Osteoblast (primary cell): ENCODE data around the gene PITPNM2. TPM values are rescaled to one million over a fixed set of nuclear protein-coding genes. Genes with fewer than 3 reads are reported as not detected.
A peak's percentile ranks its signal among the peaks of the same experiment; 100 is the strongest.

Experiments
- DNase-seq: peaks from one replicate; pipeline ENCODE4 v3.0.0; 2011; ENCODE audit warnings: low spot score, mixed read lengths; ENCODE audit not compliant: insufficient read length; ENCODE audit errors: missing footprints
- H2AFZ ChIP-seq: 2 replicates; pipeline ENCODE4 v1.6.0; 2011; ENCODE audit warnings: mild to moderate bottlenecking, low read length
- H3K27ac ChIP-seq: 2 replicates; pipeline ENCODE4 v1.5.1; 2011; ENCODE audit warnings: mild to moderate bottlenecking, low read depth, low read length, moderate library complexity
- H3K27me3 ChIP-seq: 2 replicates; pipeline ENCODE4 v1.6.0; 2012; ENCODE audit warnings: mild to moderate bottlenecking, control low read depth, inconsistent platforms, low read length, moderate library complexity; ENCODE audit not compliant: insufficient read depth
- H3K36me3 ChIP-seq: 2 replicates; pipeline ENCODE4 v1.5.1; 2011; ENCODE audit warnings: mild to moderate bottlenecking, low read length, control low read depth, moderate library complexity; ENCODE audit not compliant: insufficient read depth
- H3K4me1 ChIP-seq: 2 replicates; pipeline ENCODE4 v1.5.1; 2011; ENCODE audit warnings: mild to moderate bottlenecking, low read length, control low read depth, moderate library complexity; ENCODE audit not compliant: insufficient read depth
- H3K4me2 ChIP-seq: 2 replicates; pipeline ENCODE4 v1.6.0; 2011; ENCODE audit warnings: mild to moderate bottlenecking, low read length; ENCODE audit not compliant: insufficient read depth
- H3K4me3 ChIP-seq: fragments of 200-600 bp; sonication (generic); 3 replicates; pipeline ENCODE4 v1.5.1; 2012; ENCODE audit warnings: mild to moderate bottlenecking, low read length, inconsistent platforms; ENCODE audit not compliant: insufficient read depth
- H3K79me2 ChIP-seq: 2 replicates; pipeline ENCODE4 v1.6.0; 2012; ENCODE audit warnings: mild to moderate bottlenecking, low read length, control low read depth, inconsistent platforms; ENCODE audit not compliant: insufficient read depth
- H3K9me3 ChIP-seq: 2 replicates; pipeline ENCODE4 v1.5.1; 2011; ENCODE audit warnings: low read depth, low read length, control low read depth
- H4K20me1 ChIP-seq: 2 replicates; pipeline ENCODE4 v1.6.0; 2012; ENCODE audit warnings: mild to moderate bottlenecking, low read length, control low read depth; ENCODE audit not compliant: insufficient read depth
- CTCF ChIP-seq: IDR thresholded peaks from 2 replicates; pipeline ENCODE4 v1.5.1; 2011; ENCODE audit warnings: mild to moderate bottlenecking, low read depth, low read length, moderate library complexity; ENCODE audit errors: extremely low read depth
- total RNA-seq: library from RNA; depleted of rRNA; stranded (reverse); fragments of >200 nt; gene quantifications from 2 replicates; pipeline ENCODE4 v1.2.3, GENCODE V29; 2012

Gene PITPNM2
- total RNA-seq, 1 donor = 3.3 TPM

DNA sequence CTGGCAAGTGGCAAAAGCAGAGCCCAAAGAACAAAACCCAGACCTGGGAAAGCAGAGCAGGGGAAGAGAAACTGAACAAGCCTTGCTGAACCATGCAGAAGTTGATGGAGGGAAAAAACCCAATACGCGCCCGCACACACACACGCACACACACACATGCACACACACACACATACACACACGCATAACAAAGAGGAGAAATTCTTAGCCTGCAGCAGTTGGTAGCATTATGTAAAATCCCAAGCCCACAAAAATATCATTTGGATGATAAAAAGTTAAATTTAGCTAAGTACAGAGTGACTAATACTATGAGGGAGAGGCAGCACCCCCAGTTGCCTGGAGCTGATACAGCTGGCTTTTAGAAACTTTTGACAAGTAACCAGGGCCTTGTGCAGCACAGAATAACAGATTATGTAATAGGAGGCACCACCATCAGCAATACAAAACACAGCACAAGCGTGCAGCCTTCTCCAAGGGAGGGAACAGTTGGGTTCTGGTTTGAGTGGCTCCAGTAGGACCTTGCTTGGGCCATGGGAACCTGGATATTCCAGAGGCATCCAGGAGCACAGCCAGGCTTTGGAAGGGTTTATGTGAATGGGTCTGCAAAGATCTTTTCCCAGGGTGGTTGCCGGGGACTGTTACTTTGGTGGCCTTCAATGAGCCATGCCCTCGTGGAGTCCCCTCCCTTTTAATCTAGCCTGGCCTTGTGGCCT is 35.3 kb downstream of the PITPNM2 start:
- Histone ChIP-seq H3K4me2 (peak overlapping the region; percentile 72), H3K79me2 (peaks cover 33% of the 10 kb centered on the region), H3K27me3 (no peaks in the 10 kb centered on the region), H3K4me1 (peaks cover 34% of the 10 kb centered on the region), H3K27ac (peak overlapping the region; percentile 50), H3K36me3 (no peaks in the 10 kb centered on the region), H3K4me3 (peak overlapping the region; percentile 15), H4K20me1 (peaks cover 42% of the 10 kb centered on the region), H3K9me3 (no peaks in the 10 kb centered on the region), H2AFZ (no peak overlapping the region)
- peak; percentile 94 for DNase-seq
- TF ChIP-seq CTCF = no peak

DNA sequence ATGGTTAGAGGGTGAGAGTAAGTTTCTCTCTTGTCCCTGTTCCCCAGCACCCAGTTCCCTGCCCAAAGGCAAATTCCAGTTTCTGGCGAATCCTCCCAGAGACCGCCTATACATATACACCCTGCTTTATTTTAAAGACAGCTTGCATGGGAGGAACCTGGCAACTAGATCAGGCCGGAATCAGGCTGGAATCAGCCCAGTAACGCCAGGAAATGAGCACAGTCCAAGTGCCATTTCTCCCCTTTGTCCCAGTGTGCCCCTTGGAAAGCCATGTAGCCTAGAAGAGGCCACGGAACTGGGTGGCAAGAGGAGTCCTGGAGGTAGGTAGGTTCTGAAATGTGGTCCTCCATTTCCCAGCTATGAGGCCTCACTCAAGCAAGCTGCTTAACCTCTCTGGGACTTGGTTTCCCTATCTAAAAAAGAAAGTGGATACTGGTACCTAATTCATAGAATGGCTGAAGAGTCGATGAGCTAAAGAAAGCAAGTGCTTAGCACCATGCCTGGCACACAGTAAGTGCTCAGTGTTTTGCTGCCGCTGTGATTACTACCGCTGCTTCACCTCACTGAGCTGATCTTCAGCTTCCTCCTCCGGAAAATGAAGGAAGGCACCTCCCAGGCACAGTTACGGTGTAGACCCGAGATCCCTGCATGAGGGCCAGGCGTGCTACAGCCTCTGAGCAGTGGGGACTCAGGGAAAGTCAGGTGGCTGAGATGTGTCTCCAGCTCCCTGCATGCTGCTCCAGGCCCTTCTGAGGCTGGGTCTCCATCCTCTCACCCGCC is 36.4 kb downstream of the PITPNM2 start:
- Histone ChIP-seq H3K36me3 (no peaks in the 10 kb centered on the region), H3K27me3 (no peaks in the 10 kb centered on the region), H2AFZ (no peak overlapping the region), H3K79me2 (peaks cover 30% of the 10 kb centered on the region), H4K20me1 (peaks cover 39% of the 10 kb centered on the region), H3K27ac (no peak overlapping the region), H3K4me3 (no peak overlapping the region), H3K4me1 (peaks cover 34% of the 10 kb centered on the region), H3K4me2 (no peak overlapping the region), H3K9me3 (no peaks in the 10 kb centered on the region)
- TF ChIP-seq CTCF = no peak
- DNase-seq = no peak

DNA sequence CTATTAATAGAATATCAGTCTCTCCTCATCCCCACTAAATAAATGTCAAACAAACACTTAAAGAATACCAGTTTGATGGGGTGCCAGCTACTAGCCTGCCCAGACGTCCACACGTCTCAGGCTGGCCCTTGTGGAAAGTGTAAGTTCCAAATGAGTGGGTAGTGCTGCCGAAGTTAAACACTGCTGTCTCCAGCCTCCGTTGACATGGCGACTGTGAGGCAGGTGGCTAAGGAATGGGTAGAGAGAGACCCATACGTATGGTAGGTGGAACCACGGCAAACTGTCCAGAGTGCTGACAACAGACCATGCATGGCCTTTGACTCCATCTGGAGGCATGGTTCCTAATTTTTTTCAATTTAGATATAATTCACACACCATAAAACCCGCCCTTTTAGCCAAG is 37.9 kb downstream of the PITPNM2 start:
- Histone ChIP-seq H4K20me1 (peaks cover 36% of the 10 kb centered on the region), H3K36me3 (no peaks in the 10 kb centered on the region), H3K4me3 (no peak overlapping the region), H3K4me2 (no peak overlapping the region), H3K79me2 (peaks cover 26% of the 10 kb centered on the region), H3K9me3 (no peaks in the 10 kb centered on the region), H3K27ac (no peak overlapping the region), H2AFZ (no peak overlapping the region), H3K4me1 (peaks cover 34% of the 10 kb centered on the region), H3K27me3 (no peaks in the 10 kb centered on the region)
- DNase-seq = no peak
- no peak for TF ChIP-seq CTCF

- Histone ChIP-seq H3K4me1 (peaks cover 34% of the 10 kb centered on the region), H4K20me1 (peaks cover 36% of the 10 kb centered on the region), H3K27me3 (no peaks in the 10 kb centered on the region), H3K9me3 (no peaks in the 10 kb centered on the region), H3K4me2 (peak overlapping the region; percentile 65), H3K4me3 (peak overlapping the region; percentile 25), H2AFZ (no peak overlapping the region), H3K36me3 (no peaks in the 10 kb centered on the region), H3K27ac (peak overlapping the region; percentile 36), H3K79me2 (peaks cover 19% of the 10 kb centered on the region)
- TF ChIP-seq CTCF = no peak
- DNase-seq = peak; percentile 90
Observed at GRCh38 chr12:123111498-123112165, 39.3 kb downstream of the PITPNM2 start.
